Airway epithelial cell (primary cell): ENCODE results near the gene TAS2R20. TPM values are rescaled to one million over a fixed set of nuclear protein-coding genes. Genes with fewer than 3 reads are reported as not detected.

ENCODE experiments used
- total RNA-seq: library from RNA; depleted of rRNA; stranded (reverse); fragments of >200 nt; gene quantifications from 2 replicates; pipeline ENCODE4 v1.2.3, GENCODE V29; 2015

The TAS2R20 gene
- total RNA-seq = 0.21 TPM in 1 of 2 replicates, not detected in the other

GRCh38 chr12:10998204-10998603 is at the start of gene TAS2R20:
TAS2R20 (minus strand) TSS chr12:10998304; CDS start chr12:10997875, 429 bp downstream.

GRCh38 chr12:11031307-11031706 is 33.2 kb upstream of the TAS2R20 start, which contains the start of gene TAS2R31:
TAS2R31 (minus strand) TSS chr12:11031407; CDS start chr12:11031335, 72 bp downstream.

GRCh38 chr12:11022520-11022919 is 24.4 kb upstream of the TAS2R20 start, which contains the start of gene TAS2R19:
TAS2R19 (minus strand) TSS chr12:11022620; CDS start chr12:11022571, 49 bp downstream.

GRCh38 chr12:10986812-10987211 is 11.3 kb downstream of the TAS2R20 start, which contains the start of gene TAS2R50:
TAS2R50 (minus strand) TSS chr12:10986912; CDS start chr12:10986860, 52 bp downstream.

Other genes starting within 250 kb of the TAS2R20 start
- gene TAS2R7, start 195.7 kb downstream of the TAS2R20 start, total RNA-seq = not detected in 2 replicates
- not detected in 2 replicates for gene TAS2R8, start 191.0 kb downstream of the TAS2R20 start, total RNA-seq
- not detected in 2 replicates for gene TAS2R9, start 188.1 kb downstream of the TAS2R20 start, total RNA-seq
- 0.14 TPM in 1 of 2 replicates, not detected in the other for gene TAS2R10, start 171.9 kb downstream of the TAS2R20 start, total RNA-seq
- 1.6 TPM in 1 of 2 replicates, not detected in the other for gene PRR4, start 148.8 kb downstream of the TAS2R20 start, total RNA-seq
- gene PRH1, start 114.0 kb downstream of the TAS2R20 start, total RNA-seq = 1.5 and 2.4 TPM in 2 replicates
- 0.14 TPM in 1 of 2 replicates, not detected in the other for gene TAS2R13, start 88.7 kb downstream of the TAS2R20 start, total RNA-seq
- gene PRH2, start 69.1 kb downstream of the TAS2R20 start, total RNA-seq = not detected in 2 replicates
- gene TAS2R14, start 59.0 kb downstream of the TAS2R20 start, total RNA-seq = 0.28 TPM in 1 of 2 replicates, not detected in the other
- gene TAS2R50, start 11.4 kb downstream of the TAS2R20 start, total RNA-seq = 0.23 and 0.56 TPM in 2 replicates
- gene TAS2R19, start 24.3 kb upstream of the TAS2R20 start, total RNA-seq = 0.65 TPM in 1 of 2 replicates, not detected in the other
- gene TAS2R31, start 33.1 kb upstream of the TAS2R20 start, total RNA-seq = 0.99 TPM in 1 of 2 replicates, not detected in the other
- gene TAS2R46, start 64.0 kb upstream of the TAS2R20 start, total RNA-seq = not detected in 2 replicates
- 0.28 TPM in 1 of 2 replicates, not detected in the other for gene TAS2R43, start 94.0 kb upstream of the TAS2R20 start, total RNA-seq
- 0.56 TPM in 1 of 2 replicates, not detected in the other for gene TAS2R30, start 136.3 kb upstream of the TAS2R20 start, total RNA-seq
- gene SMIM10L1, start 172.9 kb upstream of the TAS2R20 start, total RNA-seq = 4.2 and 5.3 TPM in 2 replicates
- not detected in 2 replicates for gene TAS2R42, start 188.6 kb upstream of the TAS2R20 start, total RNA-seq